ENCODE results near the gene LRMDA. TPM values are rescaled to one million over a fixed set of nuclear protein-coding genes. Genes with fewer than 3 reads are reported as not detected.

The LRMDA gene
- total and polyA plus RNA-seq, 10 of the 15 experiments (the other 5 are each of a cell fraction or from before 2014, with no cell fraction given), result 0.07 to 0.54 (median 0.29) TPM; not detected in 4

DNA sequence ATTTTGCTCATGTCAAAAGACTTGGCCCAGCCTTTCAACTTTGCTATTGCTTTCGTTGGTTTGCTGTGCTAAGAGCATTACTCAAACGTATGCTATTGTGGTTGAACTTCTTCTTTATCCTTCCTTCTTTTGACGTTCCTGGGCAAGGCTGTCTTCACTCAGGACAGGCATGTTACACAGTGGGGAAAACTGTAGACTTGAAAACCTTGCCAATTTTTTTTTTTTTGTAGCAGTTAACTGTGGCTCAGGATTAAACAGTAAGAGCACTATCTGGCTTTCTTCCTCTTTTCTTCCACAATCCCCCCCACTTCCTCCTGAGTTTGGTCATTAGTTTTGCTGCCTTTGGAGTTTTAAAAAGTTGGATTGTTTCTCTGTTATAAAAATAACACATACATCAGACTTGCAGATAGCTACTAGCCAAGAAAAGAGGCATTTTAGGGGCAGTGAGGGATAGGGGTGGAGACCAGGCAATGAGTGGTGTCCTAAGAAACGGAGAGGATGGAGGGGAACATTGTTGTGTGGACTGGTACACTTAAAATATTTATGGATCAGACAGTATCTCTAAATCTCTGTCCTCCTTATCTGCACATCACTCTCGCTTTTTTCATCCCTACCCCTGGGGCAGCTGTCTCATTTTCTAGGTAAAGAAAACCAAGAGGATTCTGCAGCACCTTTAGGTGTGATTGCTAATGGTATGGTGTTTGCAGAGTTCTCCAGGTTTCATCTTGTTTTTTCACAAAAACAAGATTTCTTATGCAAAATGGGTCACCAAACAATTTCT is 181.7 kb downstream of the LRMDA start (continued):
- TF ChIP-seq, protein P1, sequence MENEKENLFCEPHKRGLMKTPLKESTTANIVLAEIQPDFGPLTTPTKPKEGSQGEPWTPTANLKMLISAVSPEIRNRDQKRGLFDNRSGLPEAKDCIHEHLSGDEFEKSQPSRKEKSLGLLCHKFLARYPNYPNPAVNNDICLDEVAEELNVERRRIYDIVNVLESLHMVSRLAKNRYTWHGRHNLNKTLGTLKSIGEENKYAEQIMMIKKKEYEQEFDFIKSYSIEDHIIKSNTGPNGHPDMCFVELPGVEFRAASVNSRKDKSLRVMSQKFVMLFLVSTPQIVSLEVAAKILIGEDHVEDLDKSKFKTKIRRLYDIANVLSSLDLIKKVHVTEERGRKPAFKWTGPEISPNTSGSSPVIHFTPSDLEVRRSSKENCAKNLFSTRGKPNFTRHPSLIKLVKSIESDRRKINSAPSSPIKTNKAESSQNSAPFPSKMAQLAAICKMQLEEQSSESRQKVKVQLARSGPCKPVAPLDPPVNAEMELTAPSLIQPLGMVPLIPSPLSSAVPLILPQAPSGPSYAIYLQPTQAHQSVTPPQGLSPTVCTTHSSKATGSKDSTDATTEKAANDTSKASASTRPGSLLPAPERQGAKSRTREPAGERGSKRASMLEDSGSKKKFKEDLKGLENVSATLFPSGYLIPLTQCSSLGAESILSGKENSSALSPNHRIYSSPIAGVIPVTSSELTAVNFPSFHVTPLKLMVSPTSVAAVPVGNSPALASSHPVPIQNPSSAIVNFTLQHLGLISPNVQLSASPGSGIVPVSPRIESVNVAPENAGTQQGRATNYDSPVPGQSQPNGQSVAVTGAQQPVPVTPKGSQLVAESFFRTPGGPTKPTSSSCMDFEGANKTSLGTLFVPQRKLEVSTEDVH (IDR thresholded peaks at IDR 0.05; ENCODE audit: low read depth, partially characterized antibody), result no peak

DNA sequence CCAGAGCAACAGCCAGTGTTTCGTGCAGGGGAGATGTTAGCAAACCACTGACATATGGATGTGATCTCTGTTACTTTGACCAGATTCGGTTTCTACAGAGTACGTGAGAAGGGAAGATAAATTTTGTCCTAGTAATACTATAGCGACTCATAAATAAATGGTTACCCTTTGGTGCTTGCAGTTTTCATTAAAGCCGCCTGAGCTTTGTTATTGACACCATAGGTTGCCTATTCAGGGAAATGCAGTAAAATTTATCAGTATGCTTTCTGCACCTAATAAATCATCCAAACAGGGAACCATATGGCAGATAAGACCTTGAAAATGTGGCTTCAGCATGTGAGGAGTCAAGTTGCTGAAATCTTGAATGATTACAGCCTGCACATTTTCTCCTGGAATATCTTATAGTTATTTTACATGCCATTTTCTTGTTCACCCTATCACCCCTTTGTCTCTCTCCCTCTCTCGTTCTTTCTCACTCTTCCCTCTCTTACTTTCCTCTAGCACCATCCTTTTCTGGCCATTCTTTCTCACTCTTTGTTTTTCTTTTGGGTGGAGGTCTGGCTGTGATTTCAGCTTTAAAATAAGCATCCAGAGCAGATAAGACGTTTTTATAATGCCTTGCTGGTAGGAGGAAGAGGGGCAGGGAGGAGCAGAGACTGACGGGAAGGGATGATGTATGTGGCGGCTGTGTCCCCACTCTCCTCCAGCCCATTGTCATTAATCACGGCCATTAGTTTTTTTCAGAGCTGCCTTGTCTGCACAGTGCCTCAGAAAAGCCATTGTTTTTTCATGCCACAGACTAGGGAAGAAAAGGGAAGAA is 182.5 kb downstream of the LRMDA start:
- H3K9ac ChIP-seq (ENCODE audit: control insufficient read depth, insufficient read depth, low read length), result no peak overlapping the region
- no peaks in the 10 kb centered on the region for H4K20me1 ChIP-seq (ENCODE audit: control insufficient read depth, insufficient read depth)
- H3K36me3 ChIP-seq (ENCODE audit: control insufficient read depth in 2 of 2, insufficient read depth in 2 of 2, low read length in 1 of 2), result no peaks in the 10 kb centered on the region
- ChIA-PET POLR2A (interaction anchor here (0.9 to 1.4 kb wide), 3 partner anchors 8 to 212 kb away, joined by 3 to 6 read pairs (median 3); partner anchors contain the start of gene ZNF503), RAD21 (ENCODE audit: unreplicated experiment) (interaction anchor here (0.6 to 2.5 kb wide), 6 partner anchors 37 to 419 kb away, joined by 3 to 7 read pairs (median 4); partner anchors contain the start of gene ZNF503), SMC1A (ENCODE audit: uncharacterized antibody, unreplicated experiment) (interaction anchor here (0.8 to 2.4 kb wide), 11 partner anchors 9 to 202 kb away, joined by 3 to 7 read pairs (median 3); no protein-coding TSS in a partner anchor), CTCF (interaction anchor here (0.6 to 1.3 kb wide), 5 partner anchors 12 to 184 kb away, joined by 3 to 5 read pairs (median 3); no protein-coding TSS in a partner anchor)
- no peak overlapping the region for H2AFZ ChIP-seq (ENCODE audit: control insufficient read depth, low read depth, low read length)
- H3K9me3 ChIP-seq (replicated peaks; ENCODE audit: control insufficient read depth, insufficient read depth, low read length), result no peaks in the 10 kb centered on the region
- BruUV-seq (replicated peaks), result no TSS peak
- 14% methylated on average over 10 of the region's 10 CpGs for WGBS (ENCODE audit: insufficient coverage, insufficient replicate concordance, low lambda C conversion rate, missing lambda C conversion rate)
- intact Hi-C loops (cut with micrococcal nuclease; ENCODE audit: unreplicated experiment), result loop anchor here (2.0 to 5.0 kb wide), 3 partner anchors 109 to 213 kb away; partner anchors contain the start of gene ZNF503
- peaks cover 12% of the 10 kb centered on the region for H3K4me1 ChIP-seq (ENCODE audit: control insufficient read depth, insufficient read depth, low read length)
- FAIRE-seq (no peak), ATAC-seq (peak; percentile 15), DNase-seq (ENCODE audit: low read depth, low spot score) (no peak)
- no peak overlapping the region for H3K27ac ChIP-seq (ENCODE audit: control insufficient read depth, insufficient read depth)
- H3K27me3 ChIP-seq (replicated peaks in 1 of 2; ENCODE audit: control insufficient read depth in 2 of 2, insufficient read depth in 2 of 2, low read length in 1 of 2), result no peaks in the 10 kb centered on the region
- in situ Hi-C loops (cut with MboI), result no loop called here
- no peak overlapping the region for H3K4me2 ChIP-seq (ENCODE audit: control insufficient read depth, insufficient read depth)
- no peaks in the 10 kb centered on the region for H3K79me2 ChIP-seq (ENCODE audit: control insufficient read depth, insufficient read depth, low read length)
- no peak overlapping the region for H3K4me3 ChIP-seq
- TF ChIP-seq EP300 (IDR thresholded peaks at IDR 0.05; ENCODE audit: borderline replicate concordance in 1 of 2, control insufficient read depth in 1 of 2, low read depth in 2 of 2, low read length in 2 of 2), result peak in 1 of 2 experiments; percentile 20; a peak in 2 of 4 replicates
- TF ChIP-seq, protein P2, sequence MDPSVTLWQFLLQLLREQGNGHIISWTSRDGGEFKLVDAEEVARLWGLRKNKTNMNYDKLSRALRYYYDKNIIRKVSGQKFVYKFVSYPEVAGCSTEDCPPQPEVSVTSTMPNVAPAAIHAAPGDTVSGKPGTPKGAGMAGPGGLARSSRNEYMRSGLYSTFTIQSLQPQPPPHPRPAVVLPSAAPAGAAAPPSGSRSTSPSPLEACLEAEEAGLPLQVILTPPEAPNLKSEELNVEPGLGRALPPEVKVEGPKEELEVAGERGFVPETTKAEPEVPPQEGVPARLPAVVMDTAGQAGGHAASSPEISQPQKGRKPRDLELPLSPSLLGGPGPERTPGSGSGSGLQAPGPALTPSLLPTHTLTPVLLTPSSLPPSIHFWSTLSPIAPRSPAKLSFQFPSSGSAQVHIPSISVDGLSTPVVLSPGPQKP (IDR thresholded peaks at IDR 0.05; ENCODE audit: low read depth, low read length), result no peak
- TF ChIP-seq, protein P3, sequence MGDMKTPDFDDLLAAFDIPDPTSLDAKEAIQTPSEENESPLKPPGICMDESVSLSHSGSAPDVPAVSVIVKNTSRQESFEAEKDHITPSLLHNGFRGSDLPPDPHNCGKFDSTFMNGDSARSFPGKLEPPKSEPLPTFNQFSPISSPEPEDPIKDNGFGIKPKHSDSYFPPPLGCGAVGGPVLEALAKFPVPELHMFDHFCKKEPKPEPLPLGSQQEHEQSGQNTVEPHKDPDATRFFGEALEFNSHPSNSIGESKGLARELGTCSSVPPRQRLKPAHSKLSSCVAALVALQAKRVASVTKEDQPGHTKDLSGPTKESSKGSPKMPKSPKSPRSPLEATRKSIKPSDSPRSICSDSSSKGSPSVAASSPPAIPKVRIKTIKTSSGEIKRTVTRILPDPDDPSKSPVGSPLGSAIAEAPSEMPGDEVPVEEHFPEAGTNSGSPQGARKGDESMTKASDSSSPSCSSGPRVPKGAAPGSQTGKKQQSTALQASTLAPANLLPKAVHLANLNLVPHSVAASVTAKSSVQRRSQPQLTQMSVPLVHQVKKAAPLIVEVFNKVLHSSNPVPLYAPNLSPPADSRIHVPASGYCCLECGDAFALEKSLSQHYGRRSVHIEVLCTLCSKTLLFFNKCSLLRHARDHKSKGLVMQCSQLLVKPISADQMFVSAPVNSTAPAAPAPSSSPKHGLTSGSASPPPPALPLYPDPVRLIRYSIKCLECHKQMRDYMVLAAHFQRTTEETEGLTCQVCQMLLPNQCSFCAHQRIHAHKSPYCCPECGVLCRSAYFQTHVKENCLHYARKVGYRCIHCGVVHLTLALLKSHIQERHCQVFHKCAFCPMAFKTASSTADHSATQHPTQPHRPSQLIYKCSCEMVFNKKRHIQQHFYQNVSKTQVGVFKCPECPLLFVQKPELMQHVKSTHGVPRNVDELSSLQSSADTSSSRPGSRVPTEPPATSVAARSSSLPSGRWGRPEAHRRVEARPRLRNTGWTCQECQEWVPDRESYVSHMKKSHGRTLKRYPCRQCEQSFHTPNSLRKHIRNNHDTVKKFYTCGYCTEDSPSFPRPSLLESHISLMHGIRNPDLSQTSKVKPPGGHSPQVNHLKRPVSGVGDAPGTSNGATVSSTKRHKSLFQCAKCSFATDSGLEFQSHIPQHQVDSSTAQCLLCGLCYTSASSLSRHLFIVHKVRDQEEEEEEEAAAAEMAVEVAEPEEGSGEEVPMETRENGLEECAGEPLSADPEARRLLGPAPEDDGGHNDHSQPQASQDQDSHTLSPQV (IDR thresholded peaks at IDR 0.05), result no peak
- TF ChIP-seq MYB (IDR thresholded peaks at IDR 0.05; ENCODE audit: borderline replicate concordance, low read depth, low read length), result no peak
- no peak for TF ChIP-seq BACH1 (IDR thresholded peaks at IDR 0.05; ENCODE audit: borderline replicate concordance)
- TF ChIP-seq SMARCA5 (IDR thresholded peaks at IDR 0.05), result no peak
- TF ChIP-seq TCF12 (IDR thresholded peaks at IDR 0.05; ENCODE audit: low read depth, low read length), result peak; percentile 38; the same call in 1 of the 2 replicates
- no peak for TF ChIP-seq CBX5 (IDR thresholded peaks at IDR 0.05; ENCODE audit: low read depth)
- TF ChIP-seq DPF2 (IDR thresholded peaks at IDR 0.05), result 0 out of 2 replicates have a peak, but pooled peaks have one; percentile 10

Measured in GM12878 (cell line).